ENCODE results near the gene SIRT7. TPM values are rescaled to one million over a fixed set of nuclear protein-coding genes. Genes with fewer than 3 reads are reported as not detected.

The SIRT7 gene
- total RNA-seq: 10 to 100 TPM; 87.8 to 91.9 TPM
- polyA plus RNA-seq: 10 to 100 TPM; 31.5 to 45.0 TPM

- Mint-ChIP-seq H3K36me3 (peaks cover 16 to 36% of the 10 kb centered on the region in 2 donors), H3K4me1 (peaks cover 13 to 42% (median 26%) of the 10 kb centered on the region in 4 donors), H3K4me3 (peak within 1 kb of the TSS; percentile 86 to 95 (median 92)), H3K9me3 (no peaks in the 10 kb centered on the region), H3K27ac (peak within 1 kb of the TSS; percentile 80 to 94 (median 90)), H3K27me3 (no peaks in the 10 kb centered on the region)
- H3K27ac ChIP-seq (ENCODE audit: low read depth, low read length): peak within 1 kb of the TSS; percentile 64
- peak within 1 kb of the TSS; percentile 30 to 66 for H3K4me3 ChIP-seq (ENCODE audit: low read length in 2 of 2)
- no peaks in the 10 kb centered on the region for H3K27me3 ChIP-seq (ENCODE audit: insufficient read depth, low read length)
- DNase-seq: peak; percentile 79 to 81 (median 80)
- peaks cover 27% of the 10 kb centered on the region for H3K4me1 ChIP-seq (ENCODE audit: insufficient read depth, low read length)
- ChIA-PET POLR2A (ENCODE audit: partially characterized antibody) (interaction anchor here (0.8 to 2.8 kb wide), 11 partner anchors 9 to 181 kb away, joined by 3 to 33 read pairs (median 4); partner anchors contain the start of genes ARHGDIA, MAFG and NPB), CTCF (ENCODE audit: partially characterized antibody) (interaction anchor here (0.9 to 1.1 kb wide), 2 partner anchors 10 to 25 kb away, joined by 4 to 5 read pairs; partner anchors contain the start of gene MAFG)
- H3K9me3 ChIP-seq (ENCODE audit: control insufficient read depth in 1 of 2, low read length in 2 of 2): no peaks in the 10 kb centered on the region
- intact Hi-C loops (cut with micrococcal nuclease): loop anchor here (1.0 to 2.0 kb wide), 2 partner anchors 10 to 57 kb away; partner anchors contain the start of genes MAFG and P4HB
- H3K36me3 ChIP-seq (ENCODE audit: insufficient read depth, low read length): peaks cover 33% of the 10 kb centered on the region
Measured at GRCh38 chr17:81917565-81918332, at the start of gene SIRT7. TSS of gene SIRT7 (minus strand) at chr17:81918176. CDS start at chr17:81918131, 45 bp downstream.

GRCh38 chr17:81967244-81967532 is 49.2 kb upstream of the SIRT7 start:
- H3K27ac ChIP-seq (ENCODE audit: low read depth, low read length): peak overlapping the region; percentile 39
- ChIA-PET CTCF (ENCODE audit: partially characterized antibody) (interaction anchor here (0.9 to 3.1 kb wide), 5 partner anchors 8 to 188 kb away, joined by 3 to 13 read pairs (median 7); partner anchors contain the start of genes CENPX, DCXR and LRRC45), POLR2A (ENCODE audit: partially characterized antibody) (interaction anchor here (0.7 to 4.3 kb wide), 12 partner anchors 8 to 331 kb away, joined by 3 to 54 read pairs (median 6); partner anchors contain the start of genes ARHGDIA, ASPSCR1, CENPX and DCXR)
- H3K27me3 Mint-ChIP-seq: peaks cover 1 to 3% of the 10 kb centered on the region in 2 donors
- no peak for DNase-seq
- H3K4me1 ChIP-seq (ENCODE audit: insufficient read depth, low read length): peaks cover 22% of the 10 kb centered on the region
- peak overlapping the region in 1 of 8 donors; percentile 30 for H3K4me3 Mint-ChIP-seq
- peaks cover 3 to 20% (median 7%) of the 10 kb centered on the region in 4 donors for H3K4me1 Mint-ChIP-seq
- peak overlapping the region in 2 of 7 donors; percentile 61 to 77 for H3K27ac Mint-ChIP-seq
- H3K36me3 ChIP-seq (ENCODE audit: insufficient read depth, low read length): no peaks in the 10 kb centered on the region
- peaks cover 7% of the 10 kb centered on the region for H3K27me3 ChIP-seq (ENCODE audit: insufficient read depth, low read length)
- peak overlapping the region in 1 of 2 donors; percentile 46 for H3K4me3 ChIP-seq (ENCODE audit: low read length in 2 of 2)
- no peaks in the 10 kb centered on the region for H3K9me3 ChIP-seq (ENCODE audit: control insufficient read depth in 1 of 2, low read length in 2 of 2)
- no peaks in the 10 kb centered on the region for H3K36me3 Mint-ChIP-seq
- intact Hi-C loops (cut with micrococcal nuclease): no loop called here
- H3K9me3 Mint-ChIP-seq: peaks cover 0 to 2% (median 0%) of the 10 kb centered on the region in 8 donors

GRCh38 chr17:81966343-81967243 is 48.6 kb upstream of the SIRT7 start:
- peaks cover 0 to 2% (median 0%) of the 10 kb centered on the region in 8 donors for H3K9me3 Mint-ChIP-seq
- Histone ChIP-seq H3K9me3 (ENCODE audit: control insufficient read depth in 1 of 2, low read length in 2 of 2) (no peaks in the 10 kb centered on the region), H3K4me3 (ENCODE audit: low read length in 2 of 2) (no peak overlapping the region)

GRCh38 chr17:81964081-81964849 is 46.3 kb upstream of the SIRT7 start:
- H3K4me3 ChIP-seq (ENCODE audit: low read length in 2 of 2): no peak overlapping the region
- Mint-ChIP-seq H3K4me3 (peak overlapping the region in 1 of 8 donors; percentile 24), H3K36me3 (no peaks in the 10 kb centered on the region), H3K27ac (peak overlapping the region in 2 of 7 donors; percentile 2 to 48), H3K27me3 (peaks cover 1 to 3% of the 10 kb centered on the region in 2 donors), H3K4me1 (peaks cover 3 to 14% (median 7%) of the 10 kb centered on the region in 4 donors), H3K9me3 (peaks cover 0 to 2% (median 0%) of the 10 kb centered on the region in 8 donors)
- ChIA-PET POLR2A (ENCODE audit: partially characterized antibody) (interaction anchor here (4.3 kb wide), 1 partner anchor 13 kb away, joined by 54 read pairs; the partner anchor contains the start of gene ASPSCR1), CTCF (ENCODE audit: partially characterized antibody) (no interaction called here)
- H3K27ac ChIP-seq (ENCODE audit: low read depth, low read length): no peak overlapping the region
- peaks cover 13% of the 10 kb centered on the region for H3K27me3 ChIP-seq (ENCODE audit: insufficient read depth, low read length)
- intact Hi-C loops (cut with micrococcal nuclease): loop anchor here (5.0 kb wide), 2 partner anchors 73 to 188 kb away; partner anchors contain the start of gene DCXR
- peaks cover 29% of the 10 kb centered on the region for H3K4me1 ChIP-seq (ENCODE audit: insufficient read depth, low read length)
- DNase-seq: peak in 1 of 5 donors; percentile 10
- no peaks in the 10 kb centered on the region for H3K36me3 ChIP-seq (ENCODE audit: insufficient read depth, low read length)
- no peaks in the 10 kb centered on the region for H3K9me3 ChIP-seq (ENCODE audit: control insufficient read depth in 1 of 2, low read length in 2 of 2)

More at GRCh38 chr17:81966343-81967243, 48.6 kb upstream of the SIRT7 start:
- H3K36me3 Mint-ChIP-seq: no peaks in the 10 kb centered on the region
- ChIA-PET CTCF (ENCODE audit: partially characterized antibody) (interaction anchor here (0.9 to 3.1 kb wide), 5 partner anchors 7 to 330 kb away, joined by 3 to 13 read pairs (median 7); partner anchors contain the start of genes CENPX, DCXR and LRRC45), POLR2A (ENCODE audit: partially characterized antibody) (interaction anchor here (0.7 to 4.3 kb wide), 8 partner anchors 11 to 96 kb away, joined by 3 to 54 read pairs (median 6); partner anchors contain the start of genes ARHGDIA, ASPSCR1, CENPX and DCXR)
- H3K4me1 ChIP-seq (ENCODE audit: insufficient read depth, low read length): peaks cover 22% of the 10 kb centered on the region
- H3K36me3 ChIP-seq (ENCODE audit: insufficient read depth, low read length): no peaks in the 10 kb centered on the region
- H3K27ac ChIP-seq (ENCODE audit: low read depth, low read length): no peak overlapping the region
- H3K27ac Mint-ChIP-seq: peak overlapping the region in 1 of 7 donors; percentile 35
- H3K27me3 ChIP-seq (ENCODE audit: insufficient read depth, low read length): peaks cover 9% of the 10 kb centered on the region
- peak overlapping the region in 2 of 8 donors; percentile 25 to 30 for H3K4me3 Mint-ChIP-seq
- intact Hi-C loops (cut with micrococcal nuclease): no loop called here
- peaks cover 1 to 3% of the 10 kb centered on the region in 2 donors for H3K27me3 Mint-ChIP-seq
- no peak for DNase-seq
- peaks cover 3 to 20% (median 7%) of the 10 kb centered on the region in 4 donors for H3K4me1 Mint-ChIP-seq

GRCh38 chr17:81962499-81963441 is 44.8 kb upstream of the SIRT7 start:
- H3K9me3 ChIP-seq (ENCODE audit: control insufficient read depth in 1 of 2, low read length in 2 of 2): no peaks in the 10 kb centered on the region
- DNase-seq: peak in 1 of 5 donors; percentile 31
- peaks cover 17% of the 10 kb centered on the region for H3K4me1 ChIP-seq (ENCODE audit: insufficient read depth, low read length)
- H3K9me3 Mint-ChIP-seq: peaks cover 0 to 2% (median 0%) of the 10 kb centered on the region in 8 donors
- H3K4me3 ChIP-seq (ENCODE audit: low read length in 2 of 2): no peak overlapping the region
- H3K4me3 Mint-ChIP-seq: peak overlapping the region in 4 of 8 donors; percentile 29 to 65 (median 54)
- H3K27ac ChIP-seq (ENCODE audit: low read depth, low read length): no peak overlapping the region
- intact Hi-C loops (cut with micrococcal nuclease): loop anchor here (5.0 kb wide), 2 partner anchors 75 to 190 kb away; partner anchors contain the start of gene DCXR
- peaks cover 0 to 5% (median 2%) of the 10 kb centered on the region in 4 donors for H3K4me1 Mint-ChIP-seq
- no peaks in the 10 kb centered on the region for H3K36me3 ChIP-seq (ENCODE audit: insufficient read depth, low read length)
- H3K36me3 Mint-ChIP-seq: no peaks in the 10 kb centered on the region
- peaks cover 2 to 12% of the 10 kb centered on the region in 2 donors for H3K27me3 Mint-ChIP-seq
- H3K27me3 ChIP-seq (ENCODE audit: insufficient read depth, low read length): peaks cover 27% of the 10 kb centered on the region
- ChIA-PET CTCF (ENCODE audit: partially characterized antibody) (interaction anchor here (0.7 to 1.3 kb wide), 3 partner anchors 57 to 74 kb away, joined by 3 to 9 read pairs (median 3); partner anchors contain the start of gene DCXR), POLR2A (ENCODE audit: partially characterized antibody) (no interaction called here)
- H3K27ac Mint-ChIP-seq: peak overlapping the region in 2 of 7 donors; percentile 16 to 35
